Keratinocyte (primary cell): ENCODE results near the gene CHST14. TPM values are rescaled to one million over a fixed set of nuclear protein-coding genes. Genes with fewer than 3 reads are reported as not detected.

Experiments
- DNase-seq: peaks from one replicate; pipeline ENCODE4 v3.0.0-alpha.2; 2011; ENCODE audit warnings: low read depth, missing footprints, low spot score
- FAIRE-seq: peaks from 2 replicates; lab custom pipeline; 2011; peaks lifted over from hg19 to GRCh38; lab: Jason Lieb, UNC
- H2AFZ ChIP-seq: 2 replicates; pipeline ENCODE4 v1.6.0; 2012; ENCODE audit warnings: low read length, control low read depth, inconsistent platforms; ENCODE audit not compliant: control insufficient read depth
- H3K27ac ChIP-seq: 2 replicates; pipeline ENCODE4 v1.5.1; 2011; ENCODE audit warnings: low read length; ENCODE audit not compliant: control insufficient read depth, insufficient read depth
- H3K27me3 ChIP-seq: 3 replicates; pipeline ENCODE4 v1.6.0; 2011; ENCODE audit warnings: low read length; ENCODE audit not compliant: control insufficient read depth, insufficient read depth; ENCODE audit errors: extremely low read depth
- H3K36me3 ChIP-seq, 2 experiments: 2 replicates in 1 of 2; 3 replicates in 1 of 2; pipeline ENCODE4 v1.5.1; 2011; ENCODE audit warnings: low read length in 2 of 2, mild to moderate bottlenecking in 1 of 2; ENCODE audit not compliant: control insufficient read depth in 2 of 2, insufficient read depth in 2 of 2; ENCODE audit errors: extremely low read depth in 1 of 2
- H3K4me1 ChIP-seq: 3 replicates; pipeline ENCODE4 v1.5.1; 2011; ENCODE audit warnings: low read length; ENCODE audit not compliant: control insufficient read depth, insufficient read depth; ENCODE audit errors: extremely low read depth
- H3K4me2 ChIP-seq: 3 replicates; pipeline ENCODE4 v1.6.0; 2011; ENCODE audit warnings: low read depth, low read length; ENCODE audit not compliant: control insufficient read depth, insufficient read depth; ENCODE audit errors: extremely low read depth
- H3K4me3 ChIP-seq, 3 experiments: fragments of 200-600 bp in 1 of 3; sonication (generic) in 1 of 3; 2 replicates in 2 of 3; 3 replicates in 1 of 3; pipeline ENCODE4 v1.5.1; 2011 to 2016; ENCODE audit warnings: low read length in 3 of 3, mild to moderate bottlenecking in 3 of 3, control low read depth in 2 of 3, inconsistent platforms in 1 of 3, low read depth in 1 of 3, mixed read lengths in 1 of 3, mixed run types in 1 of 3, moderate library complexity in 1 of 3; ENCODE audit not compliant: control insufficient read depth in 2 of 3, insufficient read depth in 2 of 3; ENCODE audit errors: extremely low read depth in 1 of 3
- H3K79me2 ChIP-seq: 2 replicates; pipeline ENCODE4 v1.6.0; 2012; ENCODE audit warnings: low read length; ENCODE audit not compliant: control insufficient read depth, insufficient read depth
- H3K9ac ChIP-seq: 3 replicates; pipeline ENCODE4 v1.6.0; 2011; ENCODE audit warnings: low read length; ENCODE audit not compliant: control insufficient read depth, insufficient read depth; ENCODE audit errors: extremely low read depth
- H3K9me1 ChIP-seq: 3 replicates; pipeline ENCODE4 v1.6.0; 2011; ENCODE audit warnings: low read length; ENCODE audit not compliant: control insufficient read depth, insufficient read depth; ENCODE audit errors: extremely low read depth
- H3K9me3 ChIP-seq: 2 replicates; pipeline ENCODE4 v1.5.1; 2012; ENCODE audit warnings: low read depth, low read length; ENCODE audit not compliant: control insufficient read depth
- H4K20me1 ChIP-seq: 3 replicates; pipeline ENCODE4 v1.6.0; 2011; ENCODE audit warnings: low read length; ENCODE audit not compliant: control insufficient read depth, insufficient read depth; ENCODE audit errors: extremely low read depth
- CTCF ChIP-seq, 3 experiments: IDR thresholded peaks in 1 of 3; conservative IDR thresholded peaks in 1 of 3; optimal IDR thresholded peaks in 1 of 3; 2 replicates in 2 of 3; 3 replicates in 1 of 3; pipeline versions ENCODE3 to v1.5.1; 2011; ENCODE audit warnings: low read length in 3 of 3, mild to moderate bottlenecking in 3 of 3, moderate library complexity in 2 of 3, control low read depth in 1 of 3, inconsistent platforms in 1 of 3; ENCODE audit not compliant: insufficient read depth in 2 of 3; ENCODE audit errors: extremely low read depth in 1 of 3
- EZH2 ChIP-seq: IDR thresholded peaks from one replicate; pipeline ENCODE4 v1.6.1; 2012; ENCODE audit warnings: inconsistent platforms, mild to moderate bottlenecking, low read length, moderate library complexity
- dilution Hi-C: fragments of 300-500 bp; cut with MboI; formaldehyde crosslinking; loops from one replicate; pipeline ENCODE4 v1.7.0; 2020; ENCODE audit warnings: low sequenced_read_pairs; ENCODE audit not compliant: extremely low pct_ligation_motif_present
- polyA plus RNA-seq, 5 experiments: library from polyadenylated mRNA; depleted of rRNA in 3 of 5; stranded (reverse) in 3 of 5; stranded (forward) in 1 of 5; unstranded in 1 of 5; fragments of >200 nt; gene quantifications; 1 replicate in 1 of 5; 2 replicates in 3 of 5; 3 replicates in 1 of 5; pipeline versions ENCODE4 v1.2.1 to v1.2.3, GENCODE V29; 2011 to 2012; ENCODE audit warnings: missing spikeins in 2 of 5, low read depth in 1 of 5, low replicate concordance in 1 of 5

Gene CHST14
- polyA plus RNA-seq, 1 donor (not counting 4 experiments of a cell fraction or from before 2014, with no cell fraction given), result 1.5 TPM

GRCh38 chr15:40467261-40467615 lies 3.5 kb upstream of the CHST14 start:
- Histone ChIP-seq H3K4me2 (no peak overlapping the region), H3K9me1 (no peaks in the 10 kb centered on the region), H3K36me3 (peaks cover 9 to 10% of the 10 kb centered on the region in 2 experiments), H2AFZ (no peak overlapping the region), H3K4me3 (no peak overlapping the region), H4K20me1 (peaks cover 3% of the 10 kb centered on the region), H3K9me3 (no peaks in the 10 kb centered on the region), H3K4me1 (peaks cover 22% of the 10 kb centered on the region), H3K79me2 (no peaks in the 10 kb centered on the region), H3K27ac (no peak overlapping the region), H3K9ac (no peak overlapping the region), H3K27me3 (no peaks in the 10 kb centered on the region)
- dilution Hi-C loops, result no loop called here
- no peak for FAIRE-seq
- DNase-seq, result no peak
- no peak for TF ChIP-seq CTCF (optimal IDR thresholded peaks at IDR 0.05 in 1 of 3, IDR thresholded peaks at IDR 0.05 in 1 of 3, conservative IDR thresholded peaks at IDR 0.05 in 1 of 3; ENCODE audit: extremely low read depth in 1 of 3, insufficient read depth in 2 of 3, low read length in 3 of 3)
- no peak for TF ChIP-seq EZH2

- FAIRE-seq, result no peak
- TF ChIP-seq CTCF (optimal IDR thresholded peaks at IDR 0.05 in 1 of 3, IDR thresholded peaks at IDR 0.05 in 1 of 3, conservative IDR thresholded peaks at IDR 0.05 in 1 of 3; ENCODE audit: extremely low read depth in 1 of 3, insufficient read depth in 2 of 3, low read length in 3 of 3) (no peak), EZH2 (no peak)
Measured at GRCh38 chr15:40468898-40469331, 1.9 kb upstream of the CHST14 start.

More at GRCh38 chr15:40468898-40469331, 1.9 kb upstream of the CHST14 start:
- Histone ChIP-seq H3K4me3 (no peak overlapping the region), H3K9me3 (no peaks in the 10 kb centered on the region), H3K79me2 (no peaks in the 10 kb centered on the region), H3K27me3 (no peaks in the 10 kb centered on the region), H3K4me2 (no peak overlapping the region), H3K9ac (no peak overlapping the region), H2AFZ (no peak overlapping the region), H3K9me1 (no peaks in the 10 kb centered on the region), H3K36me3 (peaks cover 7 to 10% of the 10 kb centered on the region in 2 experiments), H4K20me1 (peaks cover 1% of the 10 kb centered on the region), H3K27ac (no peak overlapping the region), H3K4me1 (peaks cover 23% of the 10 kb centered on the region)
- no peak for DNase-seq
- dilution Hi-C loops, result no loop called here
